AG09309 (cell line): ENCODE data around the gene POU5F2.

ENCODE experiments used
- DNase-seq: peaks from one replicate; pipeline ENCODE4 v3.0.0-alpha.2; 2010; ENCODE audit warnings: low read depth
- H3K4me3 ChIP-seq: 2 replicates; pipeline ENCODE4 v1.5.1; 2011; ENCODE audit warnings: mild to moderate bottlenecking, low read depth, low read length, moderate library complexity; ENCODE audit not compliant: control insufficient read depth
- TF ChIP-seq, protein P1 (sequence below): IDR thresholded peaks from 2 replicates; pipeline ENCODE4 v1.5.1; 2011; ENCODE audit warnings: mild to moderate bottlenecking, low read depth, low read length, inconsistent platforms; ENCODE audit not compliant: insufficient read depth, control insufficient read depth; ENCODE audit errors: missing control alignments

Gene POU5F2

DNA sequence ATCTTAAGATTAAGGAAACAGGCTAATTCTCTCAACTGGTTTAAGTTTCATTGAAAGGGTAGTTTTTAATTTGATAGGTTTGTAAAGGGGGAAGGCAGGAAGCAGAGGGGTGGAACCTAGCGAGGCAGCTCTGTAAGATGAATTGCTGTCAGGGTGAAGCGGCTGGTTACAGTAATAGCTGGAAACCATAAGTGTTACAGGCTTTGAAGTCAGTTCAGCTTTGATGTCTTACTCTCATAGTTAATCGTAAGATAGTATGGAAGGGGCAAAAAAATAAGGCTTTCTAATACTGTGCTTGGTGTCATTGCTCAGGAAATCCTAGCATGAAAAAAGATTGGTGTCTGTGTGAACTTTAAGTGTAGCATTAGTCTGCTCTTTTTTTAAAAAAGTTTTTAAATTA is 20.3 kb downstream of the POU5F2 start:
- TF ChIP-seq, protein P1, sequence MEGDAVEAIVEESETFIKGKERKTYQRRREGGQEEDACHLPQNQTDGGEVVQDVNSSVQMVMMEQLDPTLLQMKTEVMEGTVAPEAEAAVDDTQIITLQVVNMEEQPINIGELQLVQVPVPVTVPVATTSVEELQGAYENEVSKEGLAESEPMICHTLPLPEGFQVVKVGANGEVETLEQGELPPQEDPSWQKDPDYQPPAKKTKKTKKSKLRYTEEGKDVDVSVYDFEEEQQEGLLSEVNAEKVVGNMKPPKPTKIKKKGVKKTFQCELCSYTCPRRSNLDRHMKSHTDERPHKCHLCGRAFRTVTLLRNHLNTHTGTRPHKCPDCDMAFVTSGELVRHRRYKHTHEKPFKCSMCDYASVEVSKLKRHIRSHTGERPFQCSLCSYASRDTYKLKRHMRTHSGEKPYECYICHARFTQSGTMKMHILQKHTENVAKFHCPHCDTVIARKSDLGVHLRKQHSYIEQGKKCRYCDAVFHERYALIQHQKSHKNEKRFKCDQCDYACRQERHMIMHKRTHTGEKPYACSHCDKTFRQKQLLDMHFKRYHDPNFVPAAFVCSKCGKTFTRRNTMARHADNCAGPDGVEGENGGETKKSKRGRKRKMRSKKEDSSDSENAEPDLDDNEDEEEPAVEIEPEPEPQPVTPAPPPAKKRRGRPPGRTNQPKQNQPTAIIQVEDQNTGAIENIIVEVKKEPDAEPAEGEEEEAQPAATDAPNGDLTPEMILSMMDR: no peak
- DNase-seq: no peak
- no peak overlapping the region for H3K4me3 ChIP-seq

DNA sequence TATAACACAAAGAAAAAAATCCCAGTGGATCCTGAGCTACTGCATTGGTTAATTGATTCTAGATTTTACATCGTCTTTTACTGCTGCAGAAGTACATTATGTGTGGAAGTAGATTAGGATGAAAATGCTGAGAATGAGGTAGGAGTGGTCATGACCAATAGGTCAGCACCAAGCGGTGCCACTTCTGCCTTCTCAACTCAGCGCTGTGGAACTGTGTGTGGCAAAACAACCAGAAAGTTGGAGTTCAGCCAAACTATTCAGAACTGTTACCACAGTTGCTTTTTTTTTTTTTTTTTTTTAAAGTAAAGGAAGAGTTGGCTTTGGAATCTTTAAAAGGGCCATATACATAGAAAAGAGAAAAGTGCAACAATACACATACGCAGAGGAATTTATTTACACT is 24.2 kb downstream of the POU5F2 start:
- DNase-seq: peak; percentile 3

DNA sequence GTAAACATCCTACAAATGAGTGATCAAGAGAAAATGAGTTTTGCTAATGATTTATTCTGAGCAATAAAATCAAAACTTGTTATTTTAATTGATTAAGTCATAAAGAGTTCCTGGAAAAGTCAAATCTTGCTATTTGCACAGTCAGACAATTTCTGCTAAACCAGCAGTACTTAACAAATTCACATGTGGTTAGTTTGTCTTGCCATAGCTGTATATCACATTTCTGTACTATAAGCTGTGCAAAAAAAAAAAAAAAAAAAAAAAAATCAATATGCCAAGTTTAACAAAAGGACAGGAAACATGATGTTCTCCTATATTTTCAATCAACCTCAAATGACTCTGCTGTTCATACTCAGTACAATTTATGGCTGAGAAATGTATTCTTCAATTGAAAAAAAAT is 24.9 kb downstream of the POU5F2 start:
- TF ChIP-seq, protein P1: no peak
- no peak for DNase-seq
- no peak overlapping the region for H3K4me3 ChIP-seq

More for the DNA sequence above, 24.2 kb downstream of the POU5F2 start:
- TF ChIP-seq, protein P1: no peak
- no peak overlapping the region for H3K4me3 ChIP-seq

DNA sequence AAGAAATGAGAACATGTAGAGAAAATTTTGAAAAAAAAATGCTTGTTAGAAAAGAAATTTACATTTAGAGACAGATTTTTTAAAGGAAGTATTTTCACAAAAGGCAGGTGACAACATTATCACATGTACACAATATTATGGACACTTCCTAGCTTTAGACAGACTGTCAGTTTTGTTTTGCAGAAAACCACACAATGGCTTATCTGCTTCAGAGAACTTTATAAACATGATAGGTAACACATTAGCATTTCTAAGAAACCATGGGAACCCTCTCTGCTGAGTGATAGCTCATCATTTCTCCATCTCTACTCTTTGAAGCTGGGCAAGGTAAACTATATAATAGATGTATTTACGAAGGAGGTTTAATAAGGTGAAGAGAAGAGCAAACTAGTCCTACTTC is 25.6 kb downstream of the POU5F2 start:
- H3K4me3 ChIP-seq: no peak overlapping the region
- DNase-seq: no peak
- TF ChIP-seq, protein P1: no peak

DNA sequence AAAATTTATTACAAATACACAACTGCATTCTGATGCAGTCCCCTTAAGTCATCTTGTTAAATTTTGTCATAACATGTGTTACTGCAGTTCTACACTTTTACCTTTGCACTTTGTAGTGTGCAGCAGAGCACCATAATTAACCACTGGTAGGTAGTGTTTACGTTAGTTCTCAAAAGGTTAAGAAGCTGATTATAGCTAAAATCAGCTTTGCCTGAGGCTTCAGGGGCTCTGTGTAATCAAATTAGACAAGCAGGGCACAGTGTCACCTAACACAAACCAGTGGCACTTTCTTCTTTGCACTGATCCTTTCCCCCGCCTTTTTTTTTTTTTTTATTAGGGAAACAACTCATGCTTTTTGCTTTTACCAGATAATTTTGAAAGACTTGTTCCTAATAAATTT is 26.1 kb downstream of the POU5F2 start:
- TF ChIP-seq, protein P1: no peak
- no peak for DNase-seq
- no peak overlapping the region for H3K4me3 ChIP-seq

DNA sequence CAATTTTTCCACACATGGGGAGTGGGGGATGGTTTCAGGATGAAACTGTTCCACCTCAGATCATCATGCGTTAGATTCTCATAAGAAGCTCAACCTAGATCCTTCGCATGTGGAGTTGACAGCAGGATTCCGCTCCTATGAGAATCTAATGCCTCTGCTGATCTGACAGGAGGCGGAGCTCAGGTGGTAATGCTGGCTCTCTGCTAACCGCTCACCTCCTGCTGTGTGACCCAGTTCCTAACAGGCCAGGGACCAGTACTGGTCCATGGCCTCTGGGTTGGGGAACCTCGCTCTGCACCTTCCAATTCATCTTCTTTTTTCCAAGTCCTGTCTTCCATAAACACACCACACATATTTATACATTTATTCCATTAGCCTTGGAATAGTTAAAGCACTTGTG is 33.0 kb downstream of the POU5F2 start:
- H3K4me3 ChIP-seq: no peak overlapping the region
- TF ChIP-seq, protein P1: no peak
- DNase-seq: no peak

DNA sequence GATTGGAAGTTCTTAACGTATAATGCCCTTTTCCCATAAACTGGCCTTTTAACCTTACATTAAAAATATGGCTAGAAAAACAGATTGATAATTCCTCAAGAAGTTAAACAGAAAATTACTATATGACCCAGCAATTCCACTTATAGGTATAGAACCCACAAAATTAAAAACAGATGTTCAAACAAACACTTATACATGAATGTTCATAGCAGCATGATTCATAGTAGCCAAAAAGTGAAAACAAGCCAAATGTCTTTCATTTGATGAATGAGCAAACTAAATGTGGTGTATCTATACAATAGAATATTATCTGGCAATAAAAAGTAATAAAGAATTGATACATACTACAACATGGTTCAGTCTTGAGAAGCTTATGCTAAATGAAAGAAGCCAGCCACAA is 35.5 kb downstream of the POU5F2 start:
- TF ChIP-seq, protein P1: no peak
- no peak for DNase-seq
- H3K4me3 ChIP-seq: no peak overlapping the region
